ENCODE data around the gene KRT85.

The KRT85 gene

GRCh38 chr12:52369211-52369610 lies 1.9 kb upstream of the KRT85 start:
- TF ChIP-seq CTCF (IDR thresholded peaks at IDR 0.05; ENCODE audit: low read depth, low read length), result no peak
- no peak overlapping the region for H3K4me3 ChIP-seq (replicated peaks in 1 of 2; ENCODE audit: low read depth in 2 of 2, low read length in 2 of 2)
- no peak for DNase-seq (ENCODE audit: low read depth in 2 of 2)

GRCh38 chr12:52368508-52368907 lies 1.2 kb upstream of the KRT85 start:
- H3K4me3 ChIP-seq (replicated peaks in 1 of 2; ENCODE audit: low read depth in 2 of 2, low read length in 2 of 2), result no peak overlapping the region
- TF ChIP-seq CTCF (IDR thresholded peaks at IDR 0.05; ENCODE audit: low read depth, low read length), result no peak
- no peak for DNase-seq (ENCODE audit: low read depth in 2 of 2)

DNA sequence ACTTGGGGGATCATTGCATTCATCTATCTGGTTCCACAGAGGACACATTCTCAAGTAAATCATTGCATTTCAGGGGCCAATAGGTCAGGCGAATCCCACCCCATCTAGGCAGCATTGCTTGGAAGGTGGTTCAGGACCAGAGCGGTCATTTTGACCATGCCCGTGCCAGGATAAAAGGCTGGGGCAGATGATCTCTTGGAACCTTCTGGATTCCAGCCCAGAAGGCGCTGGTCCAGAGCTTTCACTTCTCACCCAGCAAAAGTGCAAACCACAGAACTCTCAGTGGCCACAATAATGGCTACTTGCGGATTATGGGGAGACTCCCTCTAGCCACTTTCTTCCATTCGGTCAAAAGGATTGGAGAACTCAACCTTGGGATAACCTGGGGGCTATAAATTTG lies 595 bp upstream of the KRT85 start:
- no peak overlapping the region for H3K4me3 ChIP-seq (replicated peaks in 1 of 2; ENCODE audit: low read depth in 2 of 2, low read length in 2 of 2)
- DNase-seq (ENCODE audit: low read depth in 2 of 2), result no peak
- TF ChIP-seq CTCF (IDR thresholded peaks at IDR 0.05; ENCODE audit: low read depth, low read length), result no peak

- TF ChIP-seq CTCF (IDR thresholded peaks at IDR 0.05; ENCODE audit: low read depth, low read length), result no peak
- DNase-seq (ENCODE audit: low read depth in 2 of 2), result no peak
- H3K4me3 ChIP-seq (replicated peaks in 1 of 2; ENCODE audit: low read depth in 2 of 2, low read length in 2 of 2), result no peak overlapping the region
These were observed 2.3 kb downstream of the KRT85 start for GRCh38 chr12:52364901-52365489.

- no peak for DNase-seq (ENCODE audit: low read depth in 2 of 2)
- TF ChIP-seq CTCF (IDR thresholded peaks at IDR 0.05; ENCODE audit: low read depth, low read length), result no peak
- H3K4me3 ChIP-seq (replicated peaks in 1 of 2; ENCODE audit: low read depth in 2 of 2, low read length in 2 of 2), result no peak overlapping the region
These were observed 3.2 kb downstream of the KRT85 start for GRCh38 chr12:52364061-52364460.

- no peak for TF ChIP-seq CTCF (IDR thresholded peaks at IDR 0.05; ENCODE audit: low read depth, low read length)
These were observed 4.1 kb downstream of the KRT85 start for GRCh38 chr12:52363111-52363679.

More at GRCh38 chr12:52363111-52363679, 4.1 kb downstream of the KRT85 start:
- H3K4me3 ChIP-seq (replicated peaks in 1 of 2; ENCODE audit: low read depth in 2 of 2, low read length in 2 of 2), result no peak overlapping the region
- no peak for DNase-seq (ENCODE audit: low read depth in 2 of 2)

All from cardiac fibroblast (primary cell).